NCI-H510A treated with DMSO at 0.1 percent for 48 hours (cell line): ENCODE data around the gene JPH4.

Experiments used
- DNase-seq: peaks from one replicate; lab custom pipeline; 2025; lab: John Stamatoyannopoulos, UW

Gene JPH4

GRCh38 chr14:23579739-23580138 is 1.1 kb upstream of the JPH4 start:
- no peak for DNase-seq

GRCh38 chr14:23579311-23579630 is 681 bp upstream of the JPH4 start:
- no peak for DNase-seq

GRCh38 chr14:23577710-23578392 is 739 bp downstream of the JPH4 start:
- no peak for DNase-seq

DNA sequence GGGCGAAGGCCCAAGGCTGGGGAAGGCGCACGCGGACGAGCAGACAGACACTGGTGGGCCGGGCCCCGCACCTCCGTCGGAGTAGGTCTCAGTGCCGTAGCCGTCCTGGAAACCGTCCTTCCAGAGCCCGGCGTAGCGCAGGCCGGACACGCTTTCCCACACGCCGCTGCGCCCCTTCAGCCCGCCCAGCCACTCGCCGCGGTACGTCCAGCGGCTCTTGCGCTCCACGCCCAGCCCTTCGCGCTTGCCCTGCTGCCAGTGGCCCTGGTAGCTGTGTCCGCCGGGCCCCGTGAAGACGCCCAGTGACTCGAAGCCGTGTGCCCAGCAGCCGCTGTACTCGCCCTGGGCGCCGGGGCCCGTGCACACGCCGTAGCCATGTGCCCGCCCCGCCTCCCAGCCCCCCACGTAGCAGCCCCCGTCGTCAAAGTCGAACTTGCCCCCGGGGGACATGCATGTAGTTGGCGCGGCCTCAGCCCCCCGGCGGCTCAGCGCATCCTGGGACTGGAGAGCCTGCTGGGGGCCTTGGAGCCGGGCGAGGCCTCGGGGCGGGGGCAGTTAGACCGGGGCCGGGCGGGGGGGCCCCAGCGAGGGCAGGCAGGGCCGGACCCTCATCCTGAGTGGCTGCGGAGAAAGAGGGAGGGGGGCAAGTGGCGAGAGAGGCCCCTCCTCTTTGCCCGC is 1.4 kb downstream of the JPH4 start:
- no peak for DNase-seq

DNA sequence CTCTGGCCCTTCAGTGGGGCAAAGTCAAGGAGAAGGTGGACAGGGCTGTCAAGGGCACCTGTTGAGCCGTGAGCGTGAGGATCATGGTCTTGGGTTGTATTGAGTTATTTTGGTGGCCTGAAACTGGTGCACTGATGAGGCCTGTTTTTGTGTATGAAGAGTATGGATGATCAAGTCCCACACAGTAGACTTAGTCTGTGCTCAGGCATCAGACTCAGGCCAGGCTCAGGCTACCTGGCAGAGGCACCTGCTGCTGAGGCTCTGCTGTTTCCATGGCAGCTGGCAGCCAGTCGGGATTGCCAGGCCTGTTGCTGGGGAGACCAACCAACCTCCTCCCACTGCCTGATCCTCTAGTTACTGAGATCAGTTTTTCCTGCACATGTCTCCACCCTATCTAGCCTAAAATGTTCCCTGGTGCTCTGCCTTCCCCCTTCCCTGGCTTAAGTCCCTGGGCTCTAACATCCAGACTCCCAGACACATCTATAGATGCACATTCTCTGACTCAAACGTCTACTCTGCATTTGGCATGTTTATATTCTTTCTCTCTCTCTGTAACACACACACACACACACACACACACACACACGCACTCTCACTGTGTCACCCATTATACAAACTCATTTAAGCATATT is 5.1 kb downstream of the JPH4 start:
- DNase-seq = peak; percentile 16

GRCh38 chr14:23572836-23573235 is 5.8 kb downstream of the JPH4 start:
- no peak for DNase-seq

GRCh38 chr14:23572524-23572828 is 6.1 kb downstream of the JPH4 start:
- DNase-seq = no peak

DNA sequence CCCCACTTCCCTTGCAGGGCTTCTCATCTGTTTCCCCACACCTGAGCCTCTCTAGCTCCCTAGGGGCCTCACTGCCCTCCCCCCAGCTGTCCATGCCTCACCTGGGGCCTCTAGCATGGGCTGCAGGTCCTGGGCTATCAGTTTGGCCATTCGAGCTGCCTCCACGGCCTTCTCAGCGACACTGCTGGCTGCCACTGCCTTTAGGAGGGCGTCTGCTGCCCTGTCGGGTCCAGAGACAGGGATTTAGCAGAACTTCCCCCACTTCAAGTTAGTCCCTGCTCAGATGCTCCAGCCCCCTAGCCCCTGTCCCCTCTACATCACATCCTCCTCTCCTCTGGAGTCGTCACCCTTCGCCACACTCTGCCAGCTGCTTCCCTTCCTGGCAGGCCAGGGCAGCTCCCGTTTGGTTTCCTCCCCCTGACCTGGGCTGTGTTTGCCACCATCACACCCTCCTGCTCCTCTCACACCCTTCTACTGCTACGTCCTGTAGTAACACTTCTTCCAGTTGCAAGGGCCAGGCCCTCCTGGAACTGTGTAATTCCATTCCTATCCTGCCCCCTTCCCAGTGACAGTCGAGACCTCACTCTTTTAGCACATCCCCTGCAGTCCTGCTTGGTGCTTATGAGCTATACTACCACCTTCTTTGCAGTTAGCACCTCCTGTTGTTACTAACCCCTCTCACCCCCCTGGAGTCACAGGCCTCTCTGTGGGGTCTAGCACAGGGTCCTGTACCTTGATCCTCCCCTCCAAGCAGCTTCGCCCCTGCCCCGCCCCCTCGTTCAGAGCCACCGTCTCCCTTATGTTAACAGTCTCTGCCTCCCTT is 6.7 kb downstream of the JPH4 start:
- no peak for DNase-seq

DNA sequence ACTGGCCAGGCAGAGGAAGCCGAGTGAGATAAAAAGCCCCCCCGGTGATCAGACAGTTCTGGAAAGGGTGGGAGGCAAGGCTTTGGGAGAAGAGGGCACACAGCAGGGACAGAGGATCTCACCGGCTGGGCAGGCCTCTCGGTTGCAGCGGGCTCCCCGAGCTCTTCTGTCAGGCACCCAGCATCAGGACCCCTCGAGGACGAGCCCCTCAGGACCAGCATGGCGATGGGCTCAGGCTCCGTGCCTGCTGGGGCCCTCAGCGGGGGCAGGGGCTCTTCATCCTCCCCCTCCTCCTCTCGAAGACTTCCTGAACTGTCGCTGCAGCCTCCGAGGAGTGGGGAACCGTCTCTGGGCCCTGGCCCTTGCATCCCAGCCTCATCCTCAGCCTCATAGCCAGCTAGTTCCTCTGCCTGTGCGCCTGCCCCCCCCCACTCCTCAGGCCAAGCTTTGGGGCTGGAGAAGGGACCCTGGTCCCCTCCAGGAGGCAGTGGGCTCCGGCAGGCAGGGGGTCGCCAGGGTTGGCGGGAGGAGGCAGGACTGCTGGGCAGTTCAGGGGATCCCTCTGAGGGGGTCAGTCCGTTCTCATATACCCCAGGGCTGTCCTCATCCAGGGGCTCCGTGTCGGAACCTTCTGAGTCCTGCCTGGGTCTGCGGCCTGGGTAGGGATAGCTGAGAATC is 7.6 kb downstream of the JPH4 start:
- DNase-seq = no peak

DNA sequence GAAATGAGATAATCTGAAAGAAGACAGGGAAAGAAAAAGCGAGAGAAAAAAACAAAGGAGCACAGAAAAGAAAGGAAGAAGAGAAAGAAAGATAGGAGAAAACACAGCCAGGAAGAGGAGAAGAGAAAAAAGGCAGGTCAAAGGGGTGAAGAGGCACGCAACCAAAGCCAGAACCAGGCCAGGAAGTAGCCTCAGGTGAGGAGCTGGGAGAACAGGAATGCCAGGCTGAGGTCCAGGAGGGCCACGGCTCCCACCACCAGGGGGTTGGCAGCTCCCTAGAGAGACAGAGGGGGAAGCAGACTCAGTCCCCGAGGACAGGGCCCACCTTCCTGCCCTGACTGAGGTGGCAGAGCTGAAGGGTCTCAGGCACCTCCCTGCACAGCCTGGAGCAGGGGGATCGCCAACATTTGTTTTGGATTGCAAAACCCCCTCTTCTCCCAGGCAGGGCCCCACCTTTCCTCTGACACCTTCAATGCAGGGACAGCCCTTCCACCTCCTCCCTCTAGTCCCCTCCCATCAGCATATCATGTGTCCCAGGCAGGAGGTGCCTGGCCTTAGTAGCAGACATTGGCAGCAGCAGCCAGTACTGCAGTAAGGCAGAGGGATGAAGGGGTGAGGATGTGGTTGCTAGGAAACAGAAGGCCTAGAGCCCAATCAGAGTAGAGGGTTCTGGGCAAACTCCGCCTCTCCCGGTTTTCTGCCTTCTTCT is 9.0 kb downstream of the JPH4 start:
- DNase-seq = peak; percentile 86

- no peak for DNase-seq
These were observed 9.8 kb downstream of the JPH4 start for GRCh38 chr14:23568600-23569331.

DNA sequence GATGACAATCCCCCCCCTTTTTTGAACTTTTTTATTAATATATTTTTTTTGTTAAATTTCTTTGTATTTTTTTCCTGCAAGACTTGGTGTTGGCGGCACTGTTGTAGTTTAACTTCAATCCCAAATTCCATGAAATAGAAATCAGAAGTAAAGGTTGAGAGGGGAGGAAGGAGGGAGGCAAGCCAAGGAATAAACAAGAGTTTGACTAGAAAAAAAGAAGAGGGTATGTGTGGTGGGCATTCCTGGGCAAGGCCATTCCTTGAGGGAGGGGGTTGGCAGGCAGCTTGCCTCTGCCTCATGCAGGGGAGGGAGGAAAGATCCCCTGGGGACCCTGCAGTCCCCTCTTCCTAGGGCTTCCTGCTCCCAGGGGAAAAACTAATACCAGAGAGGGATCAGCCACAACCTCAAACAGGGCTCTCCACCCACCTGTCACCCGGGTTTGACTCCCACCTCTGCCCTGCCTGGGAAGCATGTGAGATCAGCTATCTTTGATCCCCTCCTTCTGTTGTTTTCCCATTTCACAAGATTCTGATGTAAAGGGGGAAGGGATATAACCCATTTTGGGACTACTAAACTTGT is 10.5 kb downstream of the JPH4 start:
- DNase-seq = no peak

DNA sequence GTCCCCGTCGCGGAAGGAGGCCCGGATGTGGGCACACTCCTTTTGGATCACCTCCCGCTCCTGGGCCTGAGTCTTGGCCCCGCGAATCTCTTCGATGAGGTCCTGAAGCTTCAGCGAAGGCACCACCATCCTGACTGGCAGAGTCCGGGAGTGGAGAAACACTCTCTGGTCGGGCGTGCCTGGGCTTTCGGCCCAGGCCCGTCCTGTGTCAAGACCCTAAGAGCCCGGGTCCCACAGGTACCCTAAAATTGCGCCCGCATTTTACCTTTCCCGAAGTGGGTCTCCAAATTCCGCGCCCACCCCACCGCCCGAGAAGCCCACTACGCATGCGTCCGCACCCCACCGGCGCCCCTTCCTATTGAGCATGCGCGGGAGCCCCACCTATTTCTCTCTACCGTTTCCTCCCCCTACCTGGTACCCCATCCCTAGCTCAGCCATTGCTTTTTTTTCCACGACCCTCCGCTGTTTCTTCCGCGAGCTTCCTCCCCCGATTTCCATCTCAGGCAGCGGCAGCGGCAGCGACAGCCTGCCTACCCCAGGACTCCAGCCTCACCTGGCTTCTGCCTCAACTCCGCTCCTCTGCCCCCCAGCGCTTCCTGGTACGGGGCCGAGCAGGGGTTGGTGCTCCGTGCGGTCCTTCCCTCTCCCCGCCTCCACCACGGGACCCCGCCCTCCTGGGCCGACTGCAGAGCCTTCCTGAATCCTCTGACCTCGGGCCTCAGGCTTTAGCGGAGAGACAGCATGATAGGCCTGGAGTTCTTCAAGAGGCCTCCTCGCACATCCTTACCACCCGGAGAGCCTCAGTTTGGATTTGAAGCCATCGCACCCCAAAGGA is 11.2 kb downstream of the JPH4 start, which contains the start of gene AP1G2:
Gene AP1G2 (minus strand): TSS at position 606 of the 835 bp plus-strand sequence. CDS start 477 bp downstream, at position 129.
- DNase-seq = peak; percentile 87

- DNase-seq = no peak
These were observed 11.8 kb downstream of the JPH4 start for GRCh38 chr14:23566778-23567185.

GRCh38 chr14:23566112-23566777 is 12.3 kb downstream of the JPH4 start:
- DNase-seq = no peak

- DNase-seq = no peak
These were observed 13.0 kb downstream of the JPH4 start for GRCh38 chr14:23565626-23566025.

- no peak for DNase-seq
These were observed 13.7 kb downstream of the JPH4 start for GRCh38 chr14:23564876-23565275.

GRCh38 chr14:23564181-23564812 is 14.3 kb downstream of the JPH4 start:
- DNase-seq = no peak
